Measurements from ENCODE around the gene ALK.

The ALK gene

GRCh38 chr2:29224693-29225551 lies 696.5 kb downstream of the ALK start:
- Histone ChIP-seq H3K9me3 (ENCODE audit: insufficient read depth, low read length, severe bottlenecking) (no peaks in the 10 kb centered on the region), H3K27ac (ENCODE audit: low read length) (no peak overlapping the region), H3K79me2 (ENCODE audit: insufficient read depth, low read length) (no peaks in the 10 kb centered on the region), H4K20me1 (ENCODE audit: insufficient read depth, low read length) (peaks cover 10% of the 10 kb centered on the region), H2AFZ (ENCODE audit: low read depth, low read length) (no peak overlapping the region), H3K27me3 (ENCODE audit: insufficient read depth, low read length, poor library complexity) (peaks cover 11% of the 10 kb centered on the region), H3K4me1 (ENCODE audit: insufficient read depth, low read length) (no peaks in the 10 kb centered on the region), H3K9ac (ENCODE audit: low read depth, low read length) (no peak overlapping the region), H3K4me3 (ENCODE audit: low read depth in 1 of 2, low read length in 2 of 2) (no peak overlapping the region), H3K36me3 (ENCODE audit: insufficient read depth, low read length) (no peaks in the 10 kb centered on the region), H3K4me2 (ENCODE audit: insufficient read depth, low read length) (no peak overlapping the region)
- TF ChIP-seq CTCF (IDR thresholded peaks at IDR 0.05; ENCODE audit: borderline replicate concordance, extremely low read depth, low read length, poor library complexity, severe bottlenecking) (no peak), EZH2 (IDR thresholded peaks at IDR 0.05; ENCODE audit: borderline replicate concordance, low read depth, low read length, severe bottlenecking) (no peak)
- no peak for ATAC-seq (ENCODE audit: insufficient read depth, low read depth)
- no peak for DNase-seq

DNA sequence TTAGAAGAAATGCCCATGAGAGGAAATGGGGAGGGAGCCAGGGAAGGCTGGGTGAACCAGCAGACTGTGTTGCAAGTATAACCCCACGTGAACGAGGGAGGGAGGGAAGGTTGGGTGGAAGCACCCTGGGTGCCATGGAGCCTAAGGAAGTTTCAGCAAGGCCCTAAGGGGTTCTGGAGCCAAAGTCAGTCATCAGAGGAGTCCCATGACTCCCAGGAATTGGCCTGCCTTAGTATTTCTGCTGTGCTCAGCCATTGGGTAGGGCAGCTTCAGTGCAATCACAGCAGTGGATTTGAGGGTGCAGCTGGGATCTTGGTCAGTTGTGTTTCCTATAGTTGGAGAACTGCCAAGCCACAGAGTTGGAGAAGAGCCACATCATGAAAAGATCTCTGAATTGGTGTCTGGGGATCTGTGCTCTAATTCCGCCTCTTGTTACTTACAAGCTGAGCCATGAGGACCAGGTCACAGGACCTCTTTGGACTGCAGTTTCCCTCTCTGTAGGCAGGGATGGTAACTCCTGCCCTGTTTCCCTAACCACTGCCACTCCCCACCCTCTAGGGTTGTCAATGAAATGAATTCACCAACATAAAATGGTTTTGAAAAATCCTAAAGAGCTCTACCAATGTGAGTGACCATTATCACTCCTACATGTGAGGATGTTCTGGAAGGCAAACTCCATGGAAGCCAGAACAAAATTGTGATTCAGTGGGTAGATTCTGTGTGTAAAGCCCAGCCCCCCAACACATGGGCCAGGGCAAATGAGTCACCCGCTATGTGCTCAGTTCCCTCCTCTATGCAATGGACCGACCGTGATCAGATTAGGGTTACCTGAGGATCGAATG lies 697.3 kb downstream of the ALK start:
- H3K4me3 ChIP-seq (ENCODE audit: low read depth in 1 of 2, low read length in 2 of 2): no peak overlapping the region
- peaks cover 11% of the 10 kb centered on the region for H3K27me3 ChIP-seq (ENCODE audit: insufficient read depth, low read length, poor library complexity)
- H3K9ac ChIP-seq (ENCODE audit: low read depth, low read length): no peak overlapping the region
- no peak for TF ChIP-seq CTCF (IDR thresholded peaks at IDR 0.05; ENCODE audit: borderline replicate concordance, extremely low read depth, low read length, poor library complexity, severe bottlenecking)
- TF ChIP-seq EZH2 (IDR thresholded peaks at IDR 0.05; ENCODE audit: borderline replicate concordance, low read depth, low read length, severe bottlenecking): no peak
- no peak overlapping the region for H2AFZ ChIP-seq (ENCODE audit: low read depth, low read length)
- no peaks in the 10 kb centered on the region for H3K36me3 ChIP-seq (ENCODE audit: insufficient read depth, low read length)
- H3K4me2 ChIP-seq (ENCODE audit: insufficient read depth, low read length): no peak overlapping the region
- ATAC-seq (ENCODE audit: insufficient read depth, low read depth): no peak
- H3K4me1 ChIP-seq (ENCODE audit: insufficient read depth, low read length): no peaks in the 10 kb centered on the region
- H3K9me3 ChIP-seq (ENCODE audit: insufficient read depth, low read length, severe bottlenecking): no peaks in the 10 kb centered on the region
- peaks cover 5% of the 10 kb centered on the region; the same call in 1 of the 2 replicates for H4K20me1 ChIP-seq (ENCODE audit: insufficient read depth, low read length)
- no peak overlapping the region for H3K27ac ChIP-seq (ENCODE audit: low read length)
- H3K79me2 ChIP-seq (ENCODE audit: insufficient read depth, low read length): no peaks in the 10 kb centered on the region
- no peak for DNase-seq

- Histone ChIP-seq H3K4me2 (ENCODE audit: insufficient read depth, low read length) (no peak overlapping the region), H3K9ac (ENCODE audit: low read depth, low read length) (no peak overlapping the region), H3K27ac (ENCODE audit: low read length) (no peak overlapping the region), H3K4me3 (ENCODE audit: low read depth in 1 of 2, low read length in 2 of 2) (no peak overlapping the region), H3K4me1 (ENCODE audit: insufficient read depth, low read length) (no peaks in the 10 kb centered on the region), H3K9me3 (ENCODE audit: insufficient read depth, low read length, severe bottlenecking) (no peaks in the 10 kb centered on the region), H3K36me3 (ENCODE audit: insufficient read depth, low read length) (no peaks in the 10 kb centered on the region), H3K79me2 (ENCODE audit: insufficient read depth, low read length) (no peaks in the 10 kb centered on the region), H3K27me3 (ENCODE audit: insufficient read depth, low read length, poor library complexity) (peaks cover 11% of the 10 kb centered on the region), H4K20me1 (ENCODE audit: insufficient read depth, low read length) (peaks cover 5% of the 10 kb centered on the region; the same call in 1 of the 2 replicates), H2AFZ (ENCODE audit: low read depth, low read length) (no peak overlapping the region)
- DNase-seq: no peak
- TF ChIP-seq EZH2 (IDR thresholded peaks at IDR 0.05; ENCODE audit: borderline replicate concordance, low read depth, low read length, severe bottlenecking) (no peak), CTCF (IDR thresholded peaks at IDR 0.05; ENCODE audit: borderline replicate concordance, extremely low read depth, low read length, poor library complexity, severe bottlenecking) (no peak)
- ATAC-seq (ENCODE audit: insufficient read depth, low read depth): no peak
These were observed 698.1 kb downstream of the ALK start for GRCh38 chr2:29223257-29223656.

Measured in DND-41 (cell line).